ENCODE results near the gene GRK2.
"Not testable (repeated sequence)": the region's sequence is repeated elsewhere in the genome, so short reads cannot be mapped to it uniquely, and the experiment has no call there.

Gene GRK2

DNA sequence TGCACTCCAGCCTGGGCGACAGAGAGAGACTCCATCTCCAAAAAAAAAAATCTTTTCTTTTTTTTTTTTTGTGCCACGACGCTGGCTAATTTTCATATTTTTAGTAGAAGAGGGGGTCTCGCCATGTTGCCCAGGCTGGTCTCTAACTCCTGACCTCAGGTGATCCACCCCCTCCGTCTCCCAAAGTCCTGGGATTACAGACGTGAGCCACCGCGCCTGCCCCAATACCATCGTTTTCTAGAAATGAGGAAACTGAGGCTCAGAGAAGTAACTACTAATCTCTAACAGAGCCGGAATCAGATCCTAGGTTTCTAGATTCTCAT is 50.6 kb downstream of the GRK2 start:
- no peak for DNase-seq

DNA sequence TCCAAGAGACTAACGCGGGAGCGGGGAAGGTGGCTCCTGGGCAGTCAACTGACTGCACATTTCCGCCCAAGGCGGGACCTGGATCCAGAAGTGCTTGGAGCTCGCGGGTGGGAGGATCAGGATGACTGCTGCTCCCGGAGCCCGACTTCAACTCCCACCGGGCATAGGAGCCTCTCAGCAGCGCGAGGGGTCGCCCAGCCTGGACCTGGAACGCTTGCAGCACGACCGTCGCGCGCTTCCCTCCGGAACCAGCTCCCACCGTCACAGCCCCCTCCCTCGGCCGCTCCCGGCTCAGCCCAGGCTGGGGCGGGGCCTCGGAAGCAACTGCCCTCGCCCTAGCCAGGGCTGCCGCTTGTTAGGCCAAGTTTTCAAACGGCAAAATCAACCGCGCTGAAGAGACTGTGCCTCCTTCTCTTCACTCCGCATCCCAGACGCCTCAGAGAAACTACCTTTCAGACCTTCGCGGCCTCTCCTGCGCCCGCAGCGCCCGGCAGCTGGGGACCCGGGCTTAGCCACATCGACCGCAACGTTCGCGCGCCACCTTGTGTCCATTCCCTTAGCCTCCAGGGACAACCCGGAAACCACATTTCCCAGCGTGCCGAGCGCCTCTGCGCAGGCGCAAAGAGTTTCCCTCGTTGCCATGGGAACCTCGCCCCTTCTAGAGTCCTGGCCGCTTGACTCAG is 51.1 kb downstream of the GRK2 start:
- DNase-seq, result peak; percentile 99

DNA sequence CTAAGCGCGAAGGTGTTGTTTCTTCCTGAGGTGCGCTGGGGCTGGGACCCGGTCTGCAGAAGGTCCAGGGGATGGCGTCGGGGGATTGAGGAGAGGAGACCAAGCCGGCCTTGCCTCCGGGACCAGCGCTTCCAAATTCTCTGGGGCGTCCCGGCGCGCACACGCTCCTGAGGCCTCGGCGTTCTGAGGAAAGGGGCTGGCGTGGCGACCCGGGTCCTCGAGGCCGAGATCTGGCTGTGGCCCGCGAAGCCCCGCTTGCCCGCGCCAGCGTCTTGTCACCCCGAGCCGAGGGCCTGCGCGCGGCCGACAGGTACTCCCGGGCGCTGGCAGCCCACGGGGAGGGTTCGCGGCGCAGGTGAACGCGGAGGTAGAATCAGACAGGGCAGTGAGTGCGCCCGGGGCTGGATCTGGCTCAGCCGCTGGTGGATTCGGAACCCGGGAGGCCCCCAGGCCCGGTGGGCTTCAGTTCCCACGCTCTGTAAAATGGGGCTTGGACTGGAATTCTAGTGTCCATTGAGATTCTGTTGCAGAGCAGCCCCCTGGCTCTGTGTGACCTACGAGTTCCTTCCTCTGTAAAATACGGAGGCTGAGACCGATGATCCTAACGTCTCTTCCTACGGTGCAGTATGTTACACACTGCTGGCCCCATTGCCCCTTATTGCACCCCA is 51.7 kb downstream of the GRK2 start:
- no peak for DNase-seq

DNA sequence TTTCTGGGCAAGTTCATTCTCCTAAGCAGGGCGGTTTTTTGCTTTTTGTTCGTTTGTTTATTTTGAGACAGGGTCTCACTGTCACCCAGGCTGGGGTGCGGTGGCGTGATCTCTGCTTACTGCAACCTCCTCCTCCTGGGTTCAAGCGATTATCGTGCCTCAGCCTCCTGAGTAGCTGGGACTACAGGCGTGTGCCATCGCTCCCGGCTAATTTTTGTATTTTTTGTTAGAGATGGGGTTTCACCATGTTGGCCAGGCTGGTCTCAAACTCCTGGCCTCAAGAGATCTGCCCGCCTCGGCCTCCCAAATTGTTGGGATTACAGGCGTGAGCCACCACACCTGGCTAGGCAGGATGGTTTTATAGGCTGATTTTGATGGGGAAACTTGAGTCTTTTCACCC is 52.6 kb downstream of the GRK2 start:
- DNase-seq, result not testable (repeated sequence)

DNA sequence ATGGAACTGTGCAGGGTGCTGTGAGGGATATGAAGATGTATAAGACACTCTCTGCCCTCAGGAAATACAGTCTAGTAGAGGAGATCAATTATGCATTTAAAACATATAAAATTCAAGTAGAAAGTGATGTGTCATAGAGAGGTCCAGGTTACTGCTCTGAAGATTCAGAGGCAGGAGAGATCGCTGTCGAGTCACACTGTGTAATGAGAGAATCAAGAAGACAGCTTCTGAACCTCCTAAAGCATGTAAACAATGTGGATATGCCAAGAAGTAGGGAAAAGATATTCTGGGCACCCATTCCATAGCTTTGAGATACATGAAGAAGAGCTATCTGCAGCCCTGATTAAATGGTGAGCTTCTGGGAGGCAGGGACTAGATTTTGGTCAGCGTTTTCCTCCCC is 53.7 kb downstream of the GRK2 start:
- no peak for DNase-seq

DNA sequence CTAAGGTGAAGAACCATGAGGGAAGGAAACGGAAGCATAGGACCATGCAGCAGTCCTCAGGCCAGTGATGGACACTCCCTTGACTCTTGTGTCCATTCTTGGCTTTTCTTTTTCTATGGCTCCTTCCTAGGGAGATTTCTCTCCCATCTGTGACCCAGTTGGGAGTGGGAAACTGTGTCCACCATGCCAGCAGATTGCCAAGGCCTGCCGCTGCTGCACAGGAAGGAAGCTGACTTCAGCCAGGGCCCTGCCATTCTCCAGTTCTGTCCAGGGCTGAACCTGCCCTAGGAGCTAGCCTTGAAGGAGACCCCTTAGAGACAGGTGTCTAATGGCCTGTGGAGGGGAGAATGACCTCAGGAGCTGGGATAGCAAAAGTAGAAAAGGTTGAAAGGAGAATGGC is 54.4 kb downstream of the GRK2 start:
- no peak for DNase-seq

DNA sequence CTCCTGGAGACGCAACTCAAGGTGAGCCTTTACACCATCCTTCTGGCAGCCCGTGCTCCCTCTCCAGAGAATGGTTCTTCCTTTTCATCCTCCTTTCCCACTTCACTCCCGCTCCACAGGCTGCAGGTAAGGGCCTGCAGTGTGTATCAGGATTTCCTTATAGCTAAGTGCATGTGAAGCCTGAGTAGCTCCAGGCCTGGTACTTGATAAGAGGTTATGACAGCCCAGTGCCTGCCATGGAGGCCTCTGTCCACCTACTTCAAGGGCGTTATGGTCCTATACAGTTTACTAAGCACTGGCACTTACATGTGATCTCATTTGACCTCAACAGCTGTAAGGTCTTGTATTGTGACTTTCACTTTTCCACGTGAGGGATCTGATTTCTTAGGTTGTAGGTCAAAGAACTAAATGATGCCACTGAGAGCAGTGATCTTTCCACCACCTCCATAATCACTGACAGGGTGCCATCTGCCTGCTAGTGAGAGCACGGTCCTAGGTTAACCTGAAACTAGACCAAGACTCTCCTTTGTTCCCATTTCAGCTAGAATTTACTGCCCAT is 55.1 kb downstream of the GRK2 start:
- DNase-seq, result no peak

DNA sequence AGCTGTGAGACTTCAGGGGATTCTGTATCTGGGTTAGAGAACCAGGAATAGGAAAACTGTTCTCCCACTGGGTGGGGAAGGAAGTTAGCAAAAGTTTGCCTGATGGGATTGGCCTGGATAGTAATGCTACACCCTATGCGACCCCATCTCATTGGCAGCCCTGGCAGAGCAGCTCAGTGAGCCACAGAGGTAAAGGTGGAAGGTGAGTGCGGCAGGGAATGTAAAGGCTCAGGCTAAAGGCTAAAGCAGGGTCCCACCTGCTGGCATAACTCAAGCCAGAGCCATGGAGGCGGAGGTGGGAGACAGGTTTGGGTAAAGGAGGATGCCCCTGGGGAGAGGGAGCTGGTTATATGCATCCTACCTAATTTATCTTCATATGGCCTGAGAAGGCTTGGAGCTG is 55.8 kb downstream of the GRK2 start:
- DNase-seq, result no peak

DNA sequence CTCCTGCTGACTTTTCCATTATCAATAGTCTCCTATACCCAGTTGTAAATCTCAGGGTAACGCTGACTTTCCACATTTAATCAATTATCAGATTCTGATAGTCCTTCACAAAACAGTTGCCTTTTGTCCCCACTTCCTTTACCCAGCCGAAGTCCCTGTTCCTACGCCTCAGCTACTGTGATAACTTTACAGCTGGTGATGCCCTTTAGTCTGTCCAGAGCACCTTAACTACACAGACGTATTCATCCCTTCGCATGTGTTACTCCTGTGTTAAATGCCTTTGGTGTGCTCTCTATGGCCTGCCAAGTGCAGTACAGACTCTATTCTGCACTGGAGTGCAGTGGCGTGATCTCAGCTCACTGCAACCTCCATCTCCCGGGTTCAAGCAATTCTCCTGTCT is 57.3 kb downstream of the GRK2 start:
- no peak for DNase-seq

DNA sequence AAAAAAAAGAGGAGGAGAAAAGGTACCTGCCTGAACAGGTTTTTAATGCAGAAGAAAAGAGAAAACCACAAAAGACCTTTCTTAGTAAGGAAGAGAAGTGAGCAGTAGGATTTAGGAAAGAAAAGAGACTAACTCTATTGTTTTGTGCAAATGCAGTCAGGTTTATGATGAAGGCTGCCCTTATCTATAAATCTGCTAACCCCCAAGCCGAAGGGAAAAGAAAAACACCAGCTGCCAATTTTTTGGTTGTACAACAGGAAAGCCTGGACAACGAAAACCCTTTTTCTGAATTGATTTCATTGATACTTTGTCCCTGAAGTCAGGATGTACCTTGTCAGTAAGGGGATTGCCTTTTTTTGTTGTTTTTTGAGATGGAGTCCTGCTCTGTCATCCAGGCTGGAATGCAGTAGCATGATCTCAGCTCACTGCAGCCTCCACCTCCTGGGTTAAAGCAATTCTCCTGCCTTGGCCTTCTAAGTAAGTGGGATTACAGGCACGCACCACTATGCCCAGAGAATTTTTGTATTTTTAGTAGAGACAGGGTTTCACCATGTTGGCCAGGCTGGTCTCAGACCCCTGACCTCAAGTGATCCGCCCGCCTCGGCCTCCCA is 65.9 kb downstream of the GRK2 start:
- DNase-seq, result no peak
